H9 (cell line): ENCODE results near the gene PDZD7. TPM values are rescaled to one million over a fixed set of nuclear protein-coding genes. Genes with fewer than 3 reads are reported as not detected.

Experiments used
- DNase-seq: peaks from one replicate; pipeline ENCODE4 v3.0.0-alpha.2; 2017
- H2AFZ ChIP-seq: one replicate; pipeline ENCODE4 v1.6.1; 2013; ENCODE audit warnings: mild to moderate bottlenecking, low read length, control low read depth, moderate library complexity
- H2AK5ac ChIP-seq: 2 replicates; pipeline ENCODE4 v1.6.1; 2013; ENCODE audit warnings: low read length, control low read depth, mixed read lengths; ENCODE audit not compliant: insufficient read length
- H2BK120ac ChIP-seq: one replicate; pipeline ENCODE4 v1.6.1; 2013; ENCODE audit warnings: low read depth, mild to moderate bottlenecking, low read length, control low read depth, inconsistent platforms; ENCODE audit not compliant: poor library complexity, severe bottlenecking
- H2BK12ac ChIP-seq: 2 replicates; pipeline ENCODE4 v1.6.1; 2013; ENCODE audit warnings: low read length, control low read depth, mixed read lengths, low read depth; ENCODE audit not compliant: insufficient read length
- H2BK15ac ChIP-seq: 2 replicates; pipeline ENCODE4 v1.6.1; 2013; ENCODE audit warnings: low read depth, low read length, control low read depth
- H2BK20ac ChIP-seq: one replicate; pipeline ENCODE4 v1.6.1; 2013; ENCODE audit warnings: low read depth, mild to moderate bottlenecking, low read length, control low read depth, inconsistent platforms; ENCODE audit not compliant: poor library complexity, severe bottlenecking
- H2BK5ac ChIP-seq: 2 replicates; pipeline ENCODE4 v1.6.1; 2013; ENCODE audit warnings: low read length, control low read depth, mixed read lengths; ENCODE audit not compliant: insufficient read length
- H3K14ac ChIP-seq: 2 replicates; pipeline ENCODE4 v1.6.1; 2013; ENCODE audit warnings: low read length, control low read depth; ENCODE audit not compliant: insufficient read depth
- H3K18ac ChIP-seq: 2 replicates; pipeline ENCODE4 v1.6.1; 2013; ENCODE audit warnings: low read depth, mild to moderate bottlenecking, mixed read lengths, low read length, control low read depth; ENCODE audit not compliant: insufficient read length
- H3K23ac ChIP-seq: 2 replicates; pipeline ENCODE4 v1.6.1; 2013; ENCODE audit warnings: low read length, control low read depth, mixed read lengths, low read depth; ENCODE audit not compliant: insufficient read length
- H3K23me2 ChIP-seq: 2 replicates; pipeline ENCODE4 v1.6.1; 2013; ENCODE audit warnings: low read depth, mild to moderate bottlenecking, mixed read lengths, low read length, control low read depth; ENCODE audit not compliant: insufficient read length, poor library complexity, severe bottlenecking
- H3K27ac ChIP-seq: 2 replicates; pipeline ENCODE4 v1.5.1; 2013; ENCODE audit warnings: low read length, control low read depth, mixed read lengths, low read depth; ENCODE audit not compliant: insufficient read length
- H3K27me3 ChIP-seq: 2 replicates; pipeline ENCODE4 v1.6.1; 2013; ENCODE audit warnings: low read length, control low read depth, inconsistent platforms; ENCODE audit not compliant: insufficient read depth
- H3K4ac ChIP-seq: 2 replicates; pipeline ENCODE4 v1.6.1; 2013; ENCODE audit warnings: low read depth, mild to moderate bottlenecking, control low read depth, inconsistent platforms, low read length, moderate library complexity
- H3K4me1 ChIP-seq: 2 replicates; pipeline ENCODE4 v1.6.1; 2013; ENCODE audit warnings: low read length, control low read depth, inconsistent platforms; ENCODE audit not compliant: insufficient read depth
- H3K4me2 ChIP-seq: 2 replicates; pipeline ENCODE4 v1.6.1; 2013; ENCODE audit warnings: low read length, control low read depth, mixed read lengths; ENCODE audit not compliant: insufficient read length, insufficient read depth
- H3K56ac ChIP-seq: 2 replicates; pipeline ENCODE4 v1.6.1; 2013; ENCODE audit warnings: low read depth, mild to moderate bottlenecking, mixed read lengths, low read length, control low read depth; ENCODE audit not compliant: insufficient read length
- H3K79me1 ChIP-seq: 2 replicates; pipeline ENCODE4 v1.6.1; 2013; ENCODE audit warnings: low read depth, mild to moderate bottlenecking, moderate library complexity, low read length, control low read depth, inconsistent platforms; ENCODE audit not compliant: insufficient read depth, poor library complexity, severe bottlenecking
- H3K79me2 ChIP-seq: 2 replicates; pipeline ENCODE4 v1.6.1; 2013; ENCODE audit warnings: low read length, control low read depth, inconsistent platforms; ENCODE audit not compliant: insufficient read depth
- H3K9ac ChIP-seq: 2 replicates; pipeline ENCODE4 v1.6.1; 2013; ENCODE audit warnings: low read length, control low read depth, mixed read lengths; ENCODE audit not compliant: insufficient read length; ENCODE audit errors: extremely low read depth
- H3K9me3 ChIP-seq: one replicate; pipeline ENCODE4 v1.6.1; 2013; ENCODE audit warnings: low read depth, low read length, inconsistent platforms; ENCODE audit not compliant: control insufficient read depth
- H3T11ph ChIP-seq: one replicate; pipeline ENCODE4 v1.6.1; 2013; ENCODE audit warnings: mild to moderate bottlenecking, low read length, control low read depth, inconsistent platforms
- H4K20me1 ChIP-seq: one replicate; pipeline ENCODE4 v1.6.1; 2013; ENCODE audit not compliant: control insufficient read depth, insufficient read length, insufficient read depth
- H4K5ac ChIP-seq: 2 replicates; pipeline ENCODE4 v1.6.1; 2013; ENCODE audit warnings: low read depth, mild to moderate bottlenecking, mixed read lengths, low read length, control low read depth; ENCODE audit not compliant: insufficient read length
- H4K8ac ChIP-seq: replicated peaks from 2 replicates; pipeline ENCODE4 v1.6.1; 2013; ENCODE audit warnings: low read length, control low read depth, mixed read lengths, low read depth; ENCODE audit not compliant: insufficient read length
- H4K91ac ChIP-seq: 2 replicates; pipeline ENCODE4 v1.6.1; 2013; ENCODE audit warnings: low read depth, mild to moderate bottlenecking, moderate library complexity, mixed read lengths, low read length, control low read depth; ENCODE audit not compliant: insufficient read length
- H3K27ac Mint-ChIP-seq, 3 experiments: 2 replicates in 2 of 3; 3 replicates in 1 of 3; pipeline ENCODE4 v1.8.0; 2020 to 2021; ENCODE audit warnings: mixed read lengths in 3 of 3, mild to moderate bottlenecking in 1 of 3, moderate library complexity in 1 of 3
- H3K27me3 Mint-ChIP-seq: 2 replicates; pipeline ENCODE4 v1.8.0; 2021; ENCODE audit warnings: low read depth, mild to moderate bottlenecking, moderate library complexity, mixed read lengths
- H3K36me3 Mint-ChIP-seq, 3 experiments: 2 replicates in 2 of 3; 3 replicates in 1 of 3; pipeline ENCODE4 v1.8.0; 2020 to 2021; ENCODE audit warnings: low read depth in 3 of 3, mixed read lengths in 3 of 3; ENCODE audit not compliant: insufficient read depth in 1 of 3
- H3K4me1 Mint-ChIP-seq, 2 experiments: 2 replicates each; pipeline ENCODE4 v1.8.0; 2020; ENCODE audit warnings: mixed read lengths in 2 of 2
- H3K4me3 Mint-ChIP-seq, 2 experiments: 2 replicates in 1 of 2; 3 replicates in 1 of 2; pipeline ENCODE4 v1.8.0; 2020 to 2021; ENCODE audit warnings: mild to moderate bottlenecking in 2 of 2, mixed read lengths in 2 of 2, moderate library complexity in 1 of 2
- H3K9me3 Mint-ChIP-seq, 2 experiments: 2 replicates in 1 of 2; 3 replicates in 1 of 2; pipeline ENCODE4 v1.8.0; 2020; ENCODE audit warnings: mild to moderate bottlenecking in 2 of 2, mixed read lengths in 2 of 2, moderate library complexity in 1 of 2
- WGBS: extraction: QIAGEN DNeasy Blood & Tissue Kit; methylation state at CpG from one replicate; pipeline ENCODE4 v1.1.7; 2013; ENCODE audit warnings: missing lambda C conversion rate, low lambda C conversion rate, mixed read lengths; ENCODE audit not compliant: insufficient read length; ENCODE audit errors: extremely low coverage; 5-methylcytosine and 5-hydroxymethylcytosine counted together
- total RNA-seq: library from RNA; stranded (reverse); gene quantifications from 2 replicates; pipeline ENCODE4 v1.2.1, GENCODE V29; 2021
- TF ChIP-seq, protein P1 (sequence below): fragments of 200-600 bp; sonication (generic); conservative IDR thresholded peaks from 3 replicates; pipeline ENCODE4 v1.8.0; 2021; ENCODE audit warnings: antibody characterized with exemption, mild to moderate bottlenecking

PDZD7 gene
- total RNA-seq, 1 experiment from 2014 or later: 2.0 TPM

DNA sequence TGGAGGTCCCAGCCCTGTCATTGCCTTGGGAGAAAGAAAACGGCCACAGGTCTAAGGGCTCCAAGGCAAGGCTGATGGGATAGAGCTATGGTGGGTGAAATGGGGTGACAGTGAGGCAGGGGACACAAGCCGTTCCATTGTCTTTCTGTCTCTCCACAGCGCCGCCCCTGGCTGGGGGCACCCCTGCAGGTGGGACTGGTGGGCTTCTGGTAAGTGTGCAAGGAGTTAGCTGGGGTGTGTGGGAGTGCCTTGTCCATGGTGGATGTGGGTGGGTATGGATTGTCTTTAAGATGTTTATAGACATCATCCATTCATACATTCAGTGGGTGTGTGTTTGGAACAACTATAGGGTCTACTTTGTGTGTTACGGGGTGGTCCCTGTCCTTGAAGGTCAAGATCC, 7.6 kb upstream of the PDZD7 start:
- Histone ChIP-seq H3K18ac (no peak overlapping the region), H3K27ac (no peak overlapping the region), H2BK12ac (no peak overlapping the region), H4K20me1 (no peaks in the 10 kb centered on the region), H3K23ac (no peak overlapping the region), H2BK5ac (no peak overlapping the region), H3T11ph (no peak overlapping the region), H3K9me3 (no peaks in the 10 kb centered on the region), H3K4me1 (peaks cover 1% of the 10 kb centered on the region; the same call in 1 of the 2 replicates), H3K79me1 (no peaks in the 10 kb centered on the region), H2AFZ (no peak overlapping the region), H3K14ac (no peak overlapping the region), H3K4ac (no peak overlapping the region), H3K9ac (no peak overlapping the region), H3K4me2 (no peak overlapping the region), H2BK15ac (no peak overlapping the region), H3K56ac (no peak overlapping the region), H2BK120ac (no peak overlapping the region), H4K8ac (no peak overlapping the region), H3K27me3 (no peaks in the 10 kb centered on the region; the same call in 1 of the 2 replicates), H4K5ac (no peak overlapping the region), H3K23me2 (peaks cover 7% of the 10 kb centered on the region), H4K91ac (no peak overlapping the region), H2BK20ac (no peak overlapping the region), H2AK5ac (no peak overlapping the region), H3K79me2 (no peaks in the 10 kb centered on the region)
- no peak overlapping the region for H3K27ac Mint-ChIP-seq
- H3K4me3 Mint-ChIP-seq: no peak overlapping the region; a peak in 1 of 5 replicates
- H3K36me3 Mint-ChIP-seq: no peaks in the 10 kb centered on the region
- peaks cover 65% of the 10 kb centered on the region for H3K27me3 Mint-ChIP-seq
- DNase-seq: peak; percentile 52
- no CpG with 5 or more reads among the region's 5 CpGs for WGBS
- H3K4me1 Mint-ChIP-seq: peaks cover 11 to 23% of the 10 kb centered on the region in 2 experiments
- TF ChIP-seq, protein P1, sequence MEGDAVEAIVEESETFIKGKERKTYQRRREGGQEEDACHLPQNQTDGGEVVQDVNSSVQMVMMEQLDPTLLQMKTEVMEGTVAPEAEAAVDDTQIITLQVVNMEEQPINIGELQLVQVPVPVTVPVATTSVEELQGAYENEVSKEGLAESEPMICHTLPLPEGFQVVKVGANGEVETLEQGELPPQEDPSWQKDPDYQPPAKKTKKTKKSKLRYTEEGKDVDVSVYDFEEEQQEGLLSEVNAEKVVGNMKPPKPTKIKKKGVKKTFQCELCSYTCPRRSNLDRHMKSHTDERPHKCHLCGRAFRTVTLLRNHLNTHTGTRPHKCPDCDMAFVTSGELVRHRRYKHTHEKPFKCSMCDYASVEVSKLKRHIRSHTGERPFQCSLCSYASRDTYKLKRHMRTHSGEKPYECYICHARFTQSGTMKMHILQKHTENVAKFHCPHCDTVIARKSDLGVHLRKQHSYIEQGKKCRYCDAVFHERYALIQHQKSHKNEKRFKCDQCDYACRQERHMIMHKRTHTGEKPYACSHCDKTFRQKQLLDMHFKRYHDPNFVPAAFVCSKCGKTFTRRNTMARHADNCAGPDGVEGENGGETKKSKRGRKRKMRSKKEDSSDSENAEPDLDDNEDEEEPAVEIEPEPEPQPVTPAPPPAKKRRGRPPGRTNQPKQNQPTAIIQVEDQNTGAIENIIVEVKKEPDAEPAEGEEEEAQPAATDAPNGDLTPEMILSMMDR: peak; percentile 53
- no peaks in the 10 kb centered on the region for H3K9me3 Mint-ChIP-seq
